DND-41 (cell line): Measurements from ENCODE around the gene TPK1.

Experiments
- EZH2 ChIP-seq: IDR thresholded peaks from 3 replicates; pipeline ENCODE4 v1.6.1; 2012; ENCODE audit warnings: borderline replicate concordance, low read depth, mild to moderate bottlenecking, moderate library complexity, low read length, inconsistent platforms; ENCODE audit not compliant: severe bottlenecking
- TF ChIP-seq, protein P1 (sequence below): IDR thresholded peaks from 2 replicates; pipeline ENCODE4 v1.5.1; 2012; ENCODE audit warnings: borderline replicate concordance, low read length, moderate library complexity, mild to moderate bottlenecking; ENCODE audit not compliant: poor library complexity, severe bottlenecking; ENCODE audit errors: extremely low read depth

GRCh38 chr7:144548556-144548955, 287.3 kb downstream of the TPK1 start:
- no peak for TF ChIP-seq EZH2
- TF ChIP-seq, protein P1, sequence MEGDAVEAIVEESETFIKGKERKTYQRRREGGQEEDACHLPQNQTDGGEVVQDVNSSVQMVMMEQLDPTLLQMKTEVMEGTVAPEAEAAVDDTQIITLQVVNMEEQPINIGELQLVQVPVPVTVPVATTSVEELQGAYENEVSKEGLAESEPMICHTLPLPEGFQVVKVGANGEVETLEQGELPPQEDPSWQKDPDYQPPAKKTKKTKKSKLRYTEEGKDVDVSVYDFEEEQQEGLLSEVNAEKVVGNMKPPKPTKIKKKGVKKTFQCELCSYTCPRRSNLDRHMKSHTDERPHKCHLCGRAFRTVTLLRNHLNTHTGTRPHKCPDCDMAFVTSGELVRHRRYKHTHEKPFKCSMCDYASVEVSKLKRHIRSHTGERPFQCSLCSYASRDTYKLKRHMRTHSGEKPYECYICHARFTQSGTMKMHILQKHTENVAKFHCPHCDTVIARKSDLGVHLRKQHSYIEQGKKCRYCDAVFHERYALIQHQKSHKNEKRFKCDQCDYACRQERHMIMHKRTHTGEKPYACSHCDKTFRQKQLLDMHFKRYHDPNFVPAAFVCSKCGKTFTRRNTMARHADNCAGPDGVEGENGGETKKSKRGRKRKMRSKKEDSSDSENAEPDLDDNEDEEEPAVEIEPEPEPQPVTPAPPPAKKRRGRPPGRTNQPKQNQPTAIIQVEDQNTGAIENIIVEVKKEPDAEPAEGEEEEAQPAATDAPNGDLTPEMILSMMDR, result no peak
